ENCODE results near the gene PDE4B.

DNA sequence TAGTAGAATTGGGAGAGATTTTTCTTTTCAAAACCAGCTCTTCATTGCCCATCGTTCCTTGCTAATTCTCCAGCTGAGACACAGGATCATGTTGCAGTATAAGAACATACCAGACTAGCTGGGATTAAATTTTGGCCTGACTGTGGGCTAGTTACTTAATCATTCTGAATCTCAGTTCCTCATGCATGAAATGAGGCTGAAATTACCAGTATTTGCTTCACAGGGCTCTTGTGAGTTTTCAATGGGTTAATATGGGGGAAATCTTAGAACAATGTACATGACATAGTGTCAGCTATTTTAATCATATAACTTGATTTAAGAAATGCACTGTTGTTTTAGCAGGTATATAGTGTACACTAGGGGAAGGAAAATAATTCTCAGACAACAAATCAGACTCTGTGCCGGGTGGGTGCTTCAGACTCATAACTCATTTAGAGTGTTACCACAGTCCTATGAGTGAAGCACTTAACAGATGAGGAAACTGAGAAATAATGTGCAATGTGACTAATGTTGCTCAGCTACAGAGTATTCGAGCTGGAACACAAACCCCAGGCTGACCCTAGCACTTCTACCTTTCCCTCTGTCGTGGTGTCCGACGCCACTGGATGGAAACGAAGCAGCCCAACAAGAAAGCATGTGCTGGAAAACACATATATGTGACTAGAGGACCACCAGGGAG, 603.7 kb downstream of the PDE4B start:
- TF ChIP-seq, protein P1, sequence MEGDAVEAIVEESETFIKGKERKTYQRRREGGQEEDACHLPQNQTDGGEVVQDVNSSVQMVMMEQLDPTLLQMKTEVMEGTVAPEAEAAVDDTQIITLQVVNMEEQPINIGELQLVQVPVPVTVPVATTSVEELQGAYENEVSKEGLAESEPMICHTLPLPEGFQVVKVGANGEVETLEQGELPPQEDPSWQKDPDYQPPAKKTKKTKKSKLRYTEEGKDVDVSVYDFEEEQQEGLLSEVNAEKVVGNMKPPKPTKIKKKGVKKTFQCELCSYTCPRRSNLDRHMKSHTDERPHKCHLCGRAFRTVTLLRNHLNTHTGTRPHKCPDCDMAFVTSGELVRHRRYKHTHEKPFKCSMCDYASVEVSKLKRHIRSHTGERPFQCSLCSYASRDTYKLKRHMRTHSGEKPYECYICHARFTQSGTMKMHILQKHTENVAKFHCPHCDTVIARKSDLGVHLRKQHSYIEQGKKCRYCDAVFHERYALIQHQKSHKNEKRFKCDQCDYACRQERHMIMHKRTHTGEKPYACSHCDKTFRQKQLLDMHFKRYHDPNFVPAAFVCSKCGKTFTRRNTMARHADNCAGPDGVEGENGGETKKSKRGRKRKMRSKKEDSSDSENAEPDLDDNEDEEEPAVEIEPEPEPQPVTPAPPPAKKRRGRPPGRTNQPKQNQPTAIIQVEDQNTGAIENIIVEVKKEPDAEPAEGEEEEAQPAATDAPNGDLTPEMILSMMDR (IDR thresholded peaks at IDR 0.05), result no peak
- no peak for TF ChIP-seq POLR2A (IDR thresholded peaks at IDR 0.05)

Data from lower leg skin (tissue), 3 donors.